Calu3 (cell line): ENCODE measurements around the gene NPAT. TPM values are rescaled to one million over a fixed set of nuclear protein-coding genes. Genes with fewer than 3 reads are reported as not detected.

Source experiments
- BruUV-seq: library from RNA; stranded (reverse); fragments of 400-500 nt; replicated peaks from 2 replicates; lab custom pipeline; 2021; lab: Mats Ljungman, UMichigan
- CTCF ChIA-PET: fragments of 300-600 bp; sonication (Branson Sonifier 250); formaldehyde crosslinking; loops from one replicate; lab custom pipeline; 2022; ENCODE audit warnings: antibody characterized with exemption; lab: Charles Lee
- DNase-seq: peaks from one replicate; pipeline ENCODE4 v3.0.0; 2022
- H3K27ac Mint-ChIP-seq: one replicate; pipeline ENCODE4 v1.8.0; 2022; ENCODE audit warnings: mixed read lengths; ENCODE audit not compliant: unreplicated experiment
- H3K27me3 Mint-ChIP-seq: one replicate; pipeline ENCODE4 v1.8.0; 2022; ENCODE audit warnings: mixed read lengths; ENCODE audit not compliant: unreplicated experiment
- H3K36me3 Mint-ChIP-seq: one replicate; pipeline ENCODE4 v1.8.0; 2022; ENCODE audit warnings: mild to moderate bottlenecking, moderate library complexity, mixed read lengths; ENCODE audit not compliant: insufficient read depth, unreplicated experiment
- H3K4me1 Mint-ChIP-seq: one replicate; pipeline ENCODE4 v1.8.0; 2022; ENCODE audit warnings: mild to moderate bottlenecking, low read depth, mixed read lengths; ENCODE audit not compliant: unreplicated experiment
- H3K4me3 Mint-ChIP-seq: one replicate; pipeline ENCODE4 v1.8.0; 2022; ENCODE audit warnings: mild to moderate bottlenecking, low read depth, moderate library complexity, mixed read lengths; ENCODE audit not compliant: unreplicated experiment
- H3K9me3 Mint-ChIP-seq: one replicate; pipeline ENCODE4 v1.8.0; 2022; ENCODE audit warnings: low read depth, mixed read lengths; ENCODE audit not compliant: unreplicated experiment
- intact Hi-C: fragments of 100-400 bp; cut with micrococcal nuclease; formaldehyde crosslinking; loops from one replicate; pipeline ENCODE4 v1.10.0; 2022; ENCODE audit not compliant: unreplicated experiment
- total RNA-seq: library from RNA; stranded (reverse); gene quantifications from 2 replicates; pipeline ENCODE4 v1.2.3, GENCODE V29; 2022
- TF ChIP-seq, protein P1 (sequence below): fragments of 200-600 bp; IDR thresholded peaks from one replicate; pipeline ENCODE4 v1.8.0; 2022; ENCODE audit warnings: antibody characterized with exemption; ENCODE audit not compliant: unreplicated experiment

Gene NPAT
- total RNA-seq, 1 experiment from 2014 or later, result 11.5 TPM

DNA sequence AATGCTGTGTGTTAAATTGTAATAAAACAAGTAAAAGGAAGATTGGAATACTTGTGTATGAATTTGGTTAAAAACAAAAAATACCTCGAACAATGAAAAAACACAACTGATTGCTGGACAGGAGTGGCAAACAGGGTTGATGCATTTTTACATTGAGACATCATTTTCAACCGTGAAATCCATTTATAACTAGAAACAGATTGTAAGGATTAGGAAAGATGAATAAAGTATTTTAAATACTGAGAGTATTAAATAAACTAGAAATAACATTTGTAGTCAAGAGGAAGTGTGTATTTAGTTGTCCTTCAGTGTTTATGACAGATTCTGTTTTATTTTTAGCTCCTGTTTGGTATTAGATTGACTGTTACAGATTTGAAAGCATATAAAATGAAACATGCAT lies 5.8 kb upstream of the NPAT start:
- no peak overlapping the region for H3K27ac Mint-ChIP-seq
- H3K36me3 Mint-ChIP-seq, result peaks cover 9% of the 10 kb centered on the region
- TF ChIP-seq, protein P1, sequence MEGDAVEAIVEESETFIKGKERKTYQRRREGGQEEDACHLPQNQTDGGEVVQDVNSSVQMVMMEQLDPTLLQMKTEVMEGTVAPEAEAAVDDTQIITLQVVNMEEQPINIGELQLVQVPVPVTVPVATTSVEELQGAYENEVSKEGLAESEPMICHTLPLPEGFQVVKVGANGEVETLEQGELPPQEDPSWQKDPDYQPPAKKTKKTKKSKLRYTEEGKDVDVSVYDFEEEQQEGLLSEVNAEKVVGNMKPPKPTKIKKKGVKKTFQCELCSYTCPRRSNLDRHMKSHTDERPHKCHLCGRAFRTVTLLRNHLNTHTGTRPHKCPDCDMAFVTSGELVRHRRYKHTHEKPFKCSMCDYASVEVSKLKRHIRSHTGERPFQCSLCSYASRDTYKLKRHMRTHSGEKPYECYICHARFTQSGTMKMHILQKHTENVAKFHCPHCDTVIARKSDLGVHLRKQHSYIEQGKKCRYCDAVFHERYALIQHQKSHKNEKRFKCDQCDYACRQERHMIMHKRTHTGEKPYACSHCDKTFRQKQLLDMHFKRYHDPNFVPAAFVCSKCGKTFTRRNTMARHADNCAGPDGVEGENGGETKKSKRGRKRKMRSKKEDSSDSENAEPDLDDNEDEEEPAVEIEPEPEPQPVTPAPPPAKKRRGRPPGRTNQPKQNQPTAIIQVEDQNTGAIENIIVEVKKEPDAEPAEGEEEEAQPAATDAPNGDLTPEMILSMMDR, result no peak
- H3K27me3 Mint-ChIP-seq, result no peaks in the 10 kb centered on the region
- H3K4me3 Mint-ChIP-seq, result no peak overlapping the region
- CTCF ChIA-PET, result no interaction called here
- BruUV-seq, result no TSS peak
- DNase-seq, result no peak
- H3K9me3 Mint-ChIP-seq, result no peaks in the 10 kb centered on the region
- no peaks in the 10 kb centered on the region for H3K4me1 Mint-ChIP-seq
- intact Hi-C loops, result no loop called here

DNA sequence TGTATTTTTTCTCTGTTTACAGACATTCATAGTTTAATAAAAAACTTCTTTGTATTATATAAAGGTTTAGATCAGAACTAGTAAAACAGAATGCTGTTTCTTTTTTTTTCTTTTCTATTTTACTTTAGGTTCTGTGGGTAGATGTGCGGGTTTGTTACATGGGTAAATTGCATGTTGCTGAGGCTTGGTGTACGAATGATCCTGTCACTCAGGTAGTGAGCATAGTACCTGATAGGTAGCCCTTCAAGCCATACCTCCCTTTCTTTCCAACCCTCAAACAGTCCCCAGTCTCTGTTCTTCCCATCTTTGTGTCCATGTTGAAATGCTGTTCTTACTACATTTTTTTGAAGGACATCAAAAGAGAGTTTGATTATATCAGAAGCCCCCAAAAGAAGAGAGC lies 3.6 kb upstream of the NPAT start:
- peaks cover 2% of the 10 kb centered on the region for H3K4me1 Mint-ChIP-seq
- CTCF ChIA-PET, result no interaction called here
- no peaks in the 10 kb centered on the region for H3K9me3 Mint-ChIP-seq
- BruUV-seq, result no TSS peak
- TF ChIP-seq, protein P1, result no peak
- no peaks in the 10 kb centered on the region for H3K36me3 Mint-ChIP-seq
- no peaks in the 10 kb centered on the region for H3K27me3 Mint-ChIP-seq
- no peak for DNase-seq
- H3K27ac Mint-ChIP-seq, result no peak overlapping the region
- intact Hi-C loops, result no loop called here
- H3K4me3 Mint-ChIP-seq, result no peak overlapping the region

DNA sequence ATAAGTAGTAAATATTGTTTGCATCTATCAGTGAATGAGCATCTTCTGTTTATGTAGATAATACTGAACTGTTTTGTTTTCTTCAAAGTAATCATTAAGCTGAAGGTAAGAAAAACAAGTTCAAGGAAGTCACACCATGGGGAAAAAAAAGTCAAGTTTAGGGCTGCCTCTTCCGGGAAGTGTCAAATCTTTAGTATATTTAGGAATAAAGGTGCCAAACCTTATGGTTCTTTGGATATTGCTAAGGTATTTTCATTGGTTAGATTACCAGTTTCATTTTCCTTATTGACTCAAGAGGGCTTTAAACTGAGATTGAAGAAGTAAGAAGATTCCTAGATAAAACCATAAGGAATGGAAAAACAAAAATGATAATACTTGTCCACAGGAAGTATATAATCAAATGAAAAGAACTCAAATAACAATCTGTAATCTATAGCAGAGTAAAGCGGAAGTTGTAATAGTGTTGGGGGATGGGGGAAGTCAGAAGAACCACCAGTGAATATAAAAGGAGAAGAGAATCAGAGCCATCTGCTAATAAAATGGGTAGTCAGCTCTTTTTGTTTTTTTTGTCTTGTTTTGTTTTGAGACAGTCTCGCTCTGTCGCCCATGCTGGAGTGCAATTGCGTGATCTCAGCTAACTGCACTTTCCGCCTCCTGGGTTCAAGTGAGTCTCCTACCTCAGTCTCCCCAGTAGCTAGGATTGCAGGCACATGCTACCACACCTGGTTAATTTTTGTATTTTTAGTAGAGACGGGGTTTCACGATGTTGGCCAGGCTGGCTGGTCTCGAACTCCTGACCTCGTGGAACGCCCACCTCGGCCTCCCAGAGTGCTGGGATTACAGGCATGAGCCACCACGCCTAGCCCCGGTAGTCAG lies 2.7 kb upstream of the NPAT start:
- DNase-seq, result no peak
- peaks cover 8% of the 10 kb centered on the region for H3K36me3 Mint-ChIP-seq
- TF ChIP-seq, protein P1, result no peak
- CTCF ChIA-PET, result no interaction called here
- no peak overlapping the region for H3K4me3 Mint-ChIP-seq
- H3K27ac Mint-ChIP-seq, result peak overlapping the region; percentile 31
- peaks cover 10% of the 10 kb centered on the region for H3K4me1 Mint-ChIP-seq
- BruUV-seq, result no TSS peak
- intact Hi-C loops, result loop anchor here (5.0 kb wide), 1 partner anchor 422 kb away; no protein-coding TSS in a partner anchor
- H3K9me3 Mint-ChIP-seq, result no peaks in the 10 kb centered on the region
- H3K27me3 Mint-ChIP-seq, result no peaks in the 10 kb centered on the region

DNA sequence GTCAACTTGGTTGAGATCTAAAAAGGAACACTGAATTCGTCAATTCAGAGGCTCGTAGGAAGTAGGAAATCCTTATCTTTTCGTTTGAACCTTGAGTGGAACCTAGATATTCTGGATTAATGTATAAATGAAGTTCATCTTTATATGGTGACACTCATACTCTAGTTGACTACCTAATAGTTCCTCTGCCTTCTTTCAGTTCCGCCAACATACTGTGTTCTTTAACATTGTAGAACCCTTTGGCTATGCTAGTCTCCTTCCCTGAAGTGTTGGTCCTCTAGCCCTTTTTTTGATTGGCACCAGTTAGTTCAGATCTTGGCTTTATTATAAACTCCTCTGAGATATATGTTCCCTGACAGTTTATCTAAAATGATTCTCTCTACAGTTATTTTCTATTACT lies 1.9 kb upstream of the NPAT start:
- DNase-seq, result no peak
- Mint-ChIP-seq H3K27ac (no peak overlapping the region), H3K9me3 (no peaks in the 10 kb centered on the region), H3K4me1 (peaks cover 18% of the 10 kb centered on the region), H3K27me3 (no peaks in the 10 kb centered on the region), H3K4me3 (no peak overlapping the region), H3K36me3 (peaks cover 9% of the 10 kb centered on the region)
- no TSS peak for BruUV-seq
- intact Hi-C loops, result loop anchor here (5.0 kb wide), 1 partner anchor 423 kb away; no protein-coding TSS in a partner anchor
- CTCF ChIA-PET, result interaction anchor here (0.5 kb wide), 1 partner anchor 212 kb away, joined by 4 read pairs; no protein-coding TSS in a partner anchor
- TF ChIP-seq, protein P1, result no peak
